ENCODE measurements around the gene HEYL. TPM values are rescaled to one million over a fixed set of nuclear protein-coding genes. Genes with fewer than 3 reads are reported as not detected.

Gene HEYL
- total and polyA plus RNA-seq, 2 of the 8 experiments (the other 6 are each of a cell fraction or from before 2014, with no cell fraction given), result 1.8 to 3.1 TPM

DNA sequence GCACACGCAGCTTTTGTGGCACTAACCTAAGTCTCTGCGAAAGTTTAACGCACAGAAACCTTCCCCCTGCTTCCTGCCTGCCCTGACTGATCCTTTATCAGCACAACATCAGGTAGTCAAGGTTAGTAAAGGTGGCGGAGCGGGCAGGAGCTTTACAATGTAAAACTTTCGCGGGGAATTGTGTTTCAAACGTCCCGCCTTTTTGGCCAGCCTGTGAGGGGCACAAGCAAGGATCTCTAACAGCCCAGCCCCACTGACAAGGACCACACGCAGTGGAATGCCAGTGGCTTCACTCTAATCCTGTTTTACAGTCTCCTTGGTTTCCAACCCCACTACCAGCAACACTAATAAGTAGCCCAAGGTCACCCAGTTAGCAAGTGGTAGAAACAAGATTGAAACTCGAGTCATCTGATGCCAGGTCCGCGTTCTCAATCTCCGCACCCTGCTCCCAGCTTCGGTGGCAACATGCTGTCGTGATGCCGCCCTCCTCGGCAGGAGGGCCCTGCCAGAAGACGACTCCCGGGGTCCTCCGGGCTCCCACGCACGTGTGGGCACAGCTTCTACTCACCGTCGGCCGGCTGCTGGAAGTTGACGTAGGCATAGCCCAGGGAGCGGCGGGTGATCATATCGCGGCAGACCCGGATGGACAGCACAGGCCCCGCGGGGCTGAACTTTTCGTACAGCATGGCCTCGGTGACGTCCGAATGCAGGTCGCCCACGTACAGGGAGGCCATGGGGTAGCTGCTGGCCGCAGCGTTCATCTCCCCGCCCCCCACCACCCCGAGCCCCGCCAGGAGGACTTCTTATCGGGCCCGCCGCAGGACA is 64.0 kb downstream of the HEYL start (continued):
- TF ChIP-seq CHD7 (IDR thresholded peaks at IDR 0.05; ENCODE audit: insufficient replicate concordance, low read length), result no peak
